GM18520 (cell line): Measurements from ENCODE around the gene NAA10.

ENCODE experiments used
- ATAC-seq: cut with Tn5 transposase; IDR thresholded peaks from one replicate; pipeline ENCODE4 v1.9.1; 2021; ENCODE audit not compliant: unreplicated experiment

Gene NAA10

GRCh38 chrX:153911798-153912197 lies 23.0 kb downstream of the NAA10 start:
- ATAC-seq: no peak

- no peak for ATAC-seq
These were observed 24.4 kb downstream of the NAA10 start for GRCh38 chrX:153910446-153910845.

GRCh38 chrX:153909980-153910360 lies 24.9 kb downstream of the NAA10 start:
- no peak for ATAC-seq

GRCh38 chrX:153909024-153909979 lies 25.5 kb downstream of the NAA10 start:
- no peak for ATAC-seq

- ATAC-seq: no peak
These were observed 26.5 kb downstream of the NAA10 start for GRCh38 chrX:153908219-153908860.

- ATAC-seq: no peak
These were observed 27.4 kb downstream of the NAA10 start for GRCh38 chrX:153907456-153907855.

GRCh38 chrX:153906126-153906917 lies 28.5 kb downstream of the NAA10 start:
- no peak for ATAC-seq

- ATAC-seq: no peak
These were observed 29.2 kb downstream of the NAA10 start for GRCh38 chrX:153905481-153906095.

- ATAC-seq: no peak
These were observed 30.6 kb downstream of the NAA10 start, which contains the start of gene AVPR2 for GRCh38 chrX:153903991-153904957. Gene AVPR2 (plus strand): TSS chrX:153904673. CDS start chrX:153905146, 473 bp downstream.

- ATAC-seq: no peak
These were observed 31.4 kb downstream of the NAA10 start for GRCh38 chrX:153903238-153903980.

- ATAC-seq: no peak
These were observed 32.5 kb downstream of the NAA10 start for GRCh38 chrX:153902385-153902784.

GRCh38 chrX:153901753-153902140 lies 33.1 kb downstream of the NAA10 start:
- no peak for ATAC-seq

- ATAC-seq: no peak
These were observed 33.7 kb downstream of the NAA10 start for GRCh38 chrX:153900831-153901752.

GRCh38 chrX:153897899-153898298 lies 36.9 kb downstream of the NAA10 start:
- no peak for ATAC-seq

GRCh38 chrX:153889123-153889522 lies 45.7 kb downstream of the NAA10 start:
- no peak for ATAC-seq

- ATAC-seq: no peak
These were observed 46.5 kb downstream of the NAA10 start for GRCh38 chrX:153888344-153888743.

- ATAC-seq: no peak
These were observed 47.5 kb downstream of the NAA10 start for GRCh38 chrX:153887385-153887784.

GRCh38 chrX:153886915-153887314 lies 47.9 kb downstream of the NAA10 start:
- ATAC-seq: no peak
